Type B pancreatic cell (in vitro differentiated cells): ENCODE results near the gene ATG7. TPM values are rescaled to one million over a fixed set of nuclear protein-coding genes. Genes with fewer than 3 reads are reported as not detected.
A peak's percentile ranks its signal among the peaks of the same experiment; 100 is the strongest.

ENCODE experiments used
- DNase-seq: peaks from one replicate; pipeline ENCODE4 v3.0.0; 2021; ENCODE audit warnings: mixed read lengths; ENCODE audit not compliant: unreplicated experiment; ENCODE audit errors: extremely low spot score
- H3K27ac Mint-ChIP-seq: 2 replicates; pipeline ENCODE4 v1.8.0; 2021; ENCODE audit warnings: mild to moderate bottlenecking, mixed read lengths
- H3K27me3 Mint-ChIP-seq: 2 replicates; pipeline ENCODE4 v1.8.0; 2021; ENCODE audit warnings: mixed read lengths
- H3K36me3 Mint-ChIP-seq: 2 replicates; pipeline ENCODE4 v1.8.0; 2021; ENCODE audit warnings: mixed read lengths
- H3K4me1 Mint-ChIP-seq: one replicate; pipeline ENCODE4 v1.8.0; 2021; ENCODE audit warnings: mixed read lengths; ENCODE audit not compliant: unreplicated experiment
- H3K4me3 Mint-ChIP-seq: 2 replicates; pipeline ENCODE4 v1.8.0; 2021; ENCODE audit warnings: mild to moderate bottlenecking, mixed read lengths
- H3K9me3 Mint-ChIP-seq: 2 replicates; pipeline ENCODE4 v1.8.0; 2021; ENCODE audit warnings: mixed read lengths
- total RNA-seq: library from RNA; stranded (reverse); gene quantifications from 2 replicates; pipeline ENCODE4 v1.2.1, GENCODE V29; 2021; ENCODE audit warnings: low replicate concordance
- TF ChIP-seq, protein P1 (sequence below): fragments of 200-600 bp; sonication (generic); conservative IDR thresholded peaks from 2 replicates; pipeline ENCODE4 v1.5.0; 2021; ENCODE audit warnings: antibody characterized with exemption, mild to moderate bottlenecking

The ATG7 gene
- total RNA-seq, 1 donor from 2014 or later = 32.4 TPM

DNA sequence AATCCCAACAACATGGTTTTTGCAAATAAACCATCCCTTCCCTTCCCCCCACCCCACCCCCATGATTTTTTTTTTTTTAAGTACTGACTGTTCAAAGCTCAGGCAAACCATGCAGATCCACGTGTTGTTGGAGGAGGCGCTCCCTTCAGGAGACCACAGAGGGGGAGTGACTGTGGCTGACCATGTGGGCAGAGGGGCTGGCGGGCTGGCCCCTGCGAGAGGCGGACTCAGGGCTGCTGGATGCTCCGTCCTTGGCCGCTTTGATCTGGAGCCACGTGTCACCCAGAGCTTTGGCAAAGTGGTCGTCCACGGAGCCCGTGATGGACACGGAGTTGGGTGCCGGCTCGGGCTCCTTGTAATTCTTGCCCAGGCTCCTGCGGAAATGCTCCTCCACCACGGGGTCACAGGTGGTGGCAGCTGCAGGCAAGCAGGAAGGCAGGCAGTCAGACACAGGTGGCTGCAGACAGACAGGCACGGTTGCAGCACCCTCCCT is 286.3 kb downstream of the ATG7 start:
- peaks cover 50% of the 10 kb centered on the region for H3K4me1 Mint-ChIP-seq
- no peaks in the 10 kb centered on the region for H3K27me3 Mint-ChIP-seq
- TF ChIP-seq, protein P1, sequence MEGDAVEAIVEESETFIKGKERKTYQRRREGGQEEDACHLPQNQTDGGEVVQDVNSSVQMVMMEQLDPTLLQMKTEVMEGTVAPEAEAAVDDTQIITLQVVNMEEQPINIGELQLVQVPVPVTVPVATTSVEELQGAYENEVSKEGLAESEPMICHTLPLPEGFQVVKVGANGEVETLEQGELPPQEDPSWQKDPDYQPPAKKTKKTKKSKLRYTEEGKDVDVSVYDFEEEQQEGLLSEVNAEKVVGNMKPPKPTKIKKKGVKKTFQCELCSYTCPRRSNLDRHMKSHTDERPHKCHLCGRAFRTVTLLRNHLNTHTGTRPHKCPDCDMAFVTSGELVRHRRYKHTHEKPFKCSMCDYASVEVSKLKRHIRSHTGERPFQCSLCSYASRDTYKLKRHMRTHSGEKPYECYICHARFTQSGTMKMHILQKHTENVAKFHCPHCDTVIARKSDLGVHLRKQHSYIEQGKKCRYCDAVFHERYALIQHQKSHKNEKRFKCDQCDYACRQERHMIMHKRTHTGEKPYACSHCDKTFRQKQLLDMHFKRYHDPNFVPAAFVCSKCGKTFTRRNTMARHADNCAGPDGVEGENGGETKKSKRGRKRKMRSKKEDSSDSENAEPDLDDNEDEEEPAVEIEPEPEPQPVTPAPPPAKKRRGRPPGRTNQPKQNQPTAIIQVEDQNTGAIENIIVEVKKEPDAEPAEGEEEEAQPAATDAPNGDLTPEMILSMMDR = no peak
- no peak for DNase-seq
- H3K27ac Mint-ChIP-seq = peak overlapping the region; percentile 29
- no peak overlapping the region for H3K4me3 Mint-ChIP-seq
- no peaks in the 10 kb centered on the region for H3K9me3 Mint-ChIP-seq
- peaks cover 33% of the 10 kb centered on the region for H3K36me3 Mint-ChIP-seq

DNA sequence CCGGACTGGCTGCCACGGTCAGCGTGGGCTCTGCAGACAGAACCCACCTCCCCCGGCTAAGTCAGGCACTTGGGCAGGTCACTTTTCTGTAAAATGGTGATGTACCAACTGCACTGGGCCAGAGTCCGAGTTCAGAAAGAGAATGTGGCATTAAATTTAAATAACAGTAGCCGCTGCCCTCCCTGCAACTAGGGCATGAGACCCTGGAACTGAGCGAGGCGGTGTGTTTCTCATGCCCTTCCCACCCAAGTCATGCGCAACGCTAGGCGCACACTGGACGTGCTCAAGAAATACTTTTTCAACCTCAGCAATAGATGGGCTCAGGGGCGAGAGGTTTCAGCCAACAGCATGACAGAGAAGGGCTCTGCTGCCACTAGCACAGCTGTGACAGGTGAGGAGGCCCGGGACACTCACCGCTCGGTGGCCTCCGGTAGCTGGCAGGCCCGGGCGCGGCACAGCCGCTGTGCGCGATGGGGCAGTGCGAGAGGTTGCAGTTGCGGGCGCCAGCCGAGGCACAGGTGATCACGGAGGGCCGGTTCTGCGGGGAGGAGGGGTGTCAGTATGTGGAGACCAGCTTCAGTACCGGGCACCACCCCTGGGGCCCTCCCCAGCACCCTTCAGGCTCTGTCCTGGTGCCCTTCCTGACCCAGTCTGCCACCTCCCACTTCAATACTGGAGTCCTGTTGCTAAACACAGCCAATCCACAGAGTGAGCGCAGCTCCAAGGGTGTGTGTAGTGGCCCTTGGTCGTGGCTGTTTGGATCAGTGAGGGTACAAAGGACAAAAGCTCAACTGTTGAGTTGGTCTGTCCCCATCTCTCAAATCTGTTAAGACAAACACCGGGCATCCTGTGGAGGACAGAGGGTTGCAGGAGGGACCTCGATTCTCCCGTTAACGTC is 287.0 kb downstream of the ATG7 start:
- DNase-seq = no peak
- Mint-ChIP-seq H3K4me3 (peak overlapping the region; percentile 44), H3K9me3 (no peaks in the 10 kb centered on the region), H3K36me3 (peaks cover 37% of the 10 kb centered on the region), H3K27ac (peak overlapping the region; percentile 76), H3K27me3 (no peaks in the 10 kb centered on the region), H3K4me1 (peaks cover 53% of the 10 kb centered on the region)
- TF ChIP-seq, protein P1 = no peak

DNA sequence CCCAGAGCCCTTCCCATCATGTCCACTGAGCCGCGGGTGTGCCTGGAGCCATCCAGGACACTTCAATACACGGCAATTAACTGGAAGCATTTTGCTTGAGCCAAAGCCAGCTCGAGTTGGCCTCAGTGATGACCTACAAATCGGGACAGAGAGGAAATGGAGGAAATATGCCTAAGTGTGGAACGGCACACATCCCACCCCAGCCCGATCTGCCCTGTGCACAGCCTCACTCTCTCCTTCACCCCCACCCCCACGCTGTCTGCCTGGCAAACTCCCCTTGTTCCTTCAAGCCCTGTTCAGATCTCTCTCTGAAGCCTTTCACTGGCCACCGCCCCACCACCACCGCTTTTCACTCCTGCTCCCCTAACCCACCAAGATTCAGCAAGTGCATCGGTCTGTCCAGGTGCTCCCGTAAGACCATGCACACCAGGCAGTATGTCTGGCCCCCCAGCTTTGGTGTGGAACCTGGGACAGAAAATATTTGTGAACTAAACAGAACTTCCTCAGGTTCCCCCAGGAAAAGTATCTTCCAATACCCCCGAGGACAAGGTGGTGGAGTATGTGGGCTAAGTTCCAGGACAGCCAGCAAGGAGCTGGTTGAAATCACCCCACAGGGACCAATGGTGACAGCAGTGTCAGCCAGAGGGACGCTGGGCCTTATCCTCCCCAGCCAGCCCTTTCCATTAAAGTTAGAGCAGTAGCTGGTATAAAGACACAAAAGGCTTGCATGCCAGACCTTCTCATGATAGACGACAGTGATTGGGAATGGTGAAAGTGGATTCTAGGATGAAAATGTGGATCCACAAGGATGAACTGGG is 287.8 kb downstream of the ATG7 start:
- Mint-ChIP-seq H3K4me3 (peak overlapping the region; percentile 44), H3K27ac (peak overlapping the region; percentile 76), H3K36me3 (peaks cover 37% of the 10 kb centered on the region), H3K4me1 (peaks cover 53% of the 10 kb centered on the region), H3K9me3 (no peaks in the 10 kb centered on the region), H3K27me3 (no peaks in the 10 kb centered on the region)
- TF ChIP-seq, protein P1 = no peak
- no peak for DNase-seq

DNA sequence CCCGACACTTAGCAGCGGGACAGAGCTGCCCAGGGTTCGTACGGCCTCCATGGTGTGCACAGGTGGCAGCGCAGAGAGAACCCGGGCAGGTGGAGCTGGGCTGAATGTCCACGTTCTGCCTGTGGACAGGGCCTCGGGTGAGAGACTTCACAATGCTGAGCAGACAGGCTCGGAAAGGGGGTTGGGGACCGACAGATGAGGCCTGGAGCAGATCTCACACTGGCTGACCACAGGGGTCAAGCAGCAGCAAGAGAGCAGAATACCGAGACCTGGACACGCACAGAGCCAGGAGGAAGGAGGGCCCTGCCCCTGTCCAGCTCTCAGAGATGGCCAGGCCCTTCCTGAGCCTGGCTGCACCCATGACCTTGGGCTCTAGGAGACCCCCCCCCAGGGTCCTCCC is 288.5 kb downstream of the ATG7 start:
- Mint-ChIP-seq H3K4me3 (no peak overlapping the region), H3K27ac (peak overlapping the region; percentile 76), H3K4me1 (peaks cover 50% of the 10 kb centered on the region), H3K36me3 (peaks cover 34% of the 10 kb centered on the region), H3K27me3 (no peaks in the 10 kb centered on the region), H3K9me3 (no peaks in the 10 kb centered on the region)
- DNase-seq = no peak
- TF ChIP-seq, protein P1 = no peak

DNA sequence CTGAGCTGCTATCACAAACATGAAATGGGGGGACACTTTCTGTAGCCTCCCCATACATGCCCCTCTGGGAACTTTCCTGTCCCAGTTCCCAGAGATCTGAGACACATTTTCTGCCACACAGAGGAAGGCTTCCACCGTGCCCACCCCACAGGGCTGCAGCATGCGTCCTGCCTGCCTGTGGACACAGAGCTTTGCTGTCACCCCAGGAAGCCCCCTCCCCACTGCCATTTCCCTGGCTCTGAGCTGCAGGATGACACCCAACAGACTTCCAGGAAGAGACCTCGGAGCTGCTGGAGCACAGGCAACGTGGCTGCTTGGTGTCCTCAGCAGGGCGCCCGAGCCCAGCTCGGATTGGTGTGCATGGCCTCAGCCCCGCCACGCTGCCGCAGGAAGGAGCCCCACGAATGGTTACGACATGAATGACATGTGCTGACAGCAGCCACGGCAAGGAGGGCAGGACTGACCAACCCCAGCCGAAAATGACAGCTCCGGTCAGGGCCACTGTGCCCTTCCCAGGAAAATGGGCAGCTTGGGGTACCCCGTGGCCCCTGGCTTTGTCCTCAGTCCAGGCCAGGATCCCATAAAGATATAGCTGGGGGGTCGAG is 290.2 kb downstream of the ATG7 start:
- Mint-ChIP-seq H3K9me3 (no peaks in the 10 kb centered on the region), H3K4me3 (no peak overlapping the region), H3K27ac (no peak overlapping the region), H3K4me1 (peaks cover 35% of the 10 kb centered on the region), H3K36me3 (peaks cover 40% of the 10 kb centered on the region), H3K27me3 (no peaks in the 10 kb centered on the region)
- DNase-seq = peak; percentile 65
- TF ChIP-seq, protein P1 = no peak
